OCI-LY1 (cell line): ENCODE results near the gene PURA.

Experiments
- H2AFZ ChIP-seq: fragments of 200-600 bp; sonication (generic), shearing (Covaris generic); 2 replicates; pipeline ENCODE4 v1.6.0; 2014; ENCODE audit warnings: antibody characterized with exemption, mild to moderate bottlenecking, low read length
- H3F3A ChIP-seq: fragments of 200-600 bp; sonication (generic), shearing (Covaris generic); 2 replicates; pipeline ENCODE4 v1.6.0; 2014; ENCODE audit warnings: mild to moderate bottlenecking, antibody characterized with exemption, low read length, moderate library complexity; ENCODE audit not compliant: insufficient read depth
- H3K27ac ChIP-seq: fragments of 200-600 bp; sonication (generic); 2 replicates; pipeline ENCODE4 v1.5.1; 2014; ENCODE audit warnings: low read length, mixed run types, mild to moderate bottlenecking, low read depth; ENCODE audit not compliant: poor library complexity, severe bottlenecking
- H3K27me3 ChIP-seq: fragments of 200-600 bp; sonication (generic); 2 replicates; pipeline ENCODE4 v1.6.0; 2014; ENCODE audit warnings: antibody characterized with exemption, mild to moderate bottlenecking, low read length, moderate library complexity; ENCODE audit not compliant: insufficient read depth
- H3K36me3 ChIP-seq: fragments of 200-600 bp; sonication (generic); 2 replicates; pipeline ENCODE4 v1.6.1; 2014; ENCODE audit warnings: mild to moderate bottlenecking, antibody characterized with exemption, low read length, moderate library complexity, mixed read lengths; ENCODE audit not compliant: insufficient read depth
- H3K4me1 ChIP-seq: fragments of 200-600 bp; sonication (generic); 2 replicates; pipeline ENCODE4 v1.5.1; 2014; ENCODE audit warnings: mild to moderate bottlenecking, low read length, moderate library complexity; ENCODE audit not compliant: insufficient read depth, severe bottlenecking
- H3K4me2 ChIP-seq: fragments of 200-600 bp; sonication (generic), shearing (Covaris generic); 2 replicates; pipeline ENCODE4 v1.6.1; 2014; ENCODE audit warnings: low read length
- H3K4me3 ChIP-seq: fragments of 200-600 bp; sonication (generic); 2 replicates; pipeline ENCODE4 v1.5.1; 2014; ENCODE audit warnings: low read length, low read depth, mild to moderate bottlenecking, mixed read lengths; ENCODE audit not compliant: poor library complexity, severe bottlenecking
- H3K79me2 ChIP-seq: fragments of 200-600 bp; shearing (Covaris generic); 2 replicates; pipeline ENCODE4 v1.6.1; 2016; ENCODE audit warnings: mixed run types, low read length, mixed read lengths; ENCODE audit not compliant: insufficient read depth
- H3K9ac ChIP-seq: fragments of 200-600 bp; sonication (generic), shearing (Covaris generic); 2 replicates; pipeline ENCODE4 v1.6.1; 2014; ENCODE audit warnings: mild to moderate bottlenecking, low read length, mixed read lengths
- H3K9me2 ChIP-seq: fragments of 200-600 bp; sonication (generic), shearing (Covaris generic); 2 replicates; pipeline ENCODE4 v1.6.1; 2014; ENCODE audit warnings: low read depth, mild to moderate bottlenecking, low read length, mixed read lengths
- H3K9me3 ChIP-seq: fragments of 200-600 bp; shearing (Covaris generic); 2 replicates; pipeline ENCODE4 v1.6.1; 2014; ENCODE audit warnings: low read length, mixed read lengths
- H4K20me1 ChIP-seq: fragments of 200-600 bp; sonication (generic), shearing (Covaris generic); 2 replicates; pipeline ENCODE4 v1.6.0; 2016; ENCODE audit warnings: mild to moderate bottlenecking, low read length; ENCODE audit not compliant: insufficient read depth
- EZH2 ChIP-seq: fragments of 200-600 bp; sonication (generic), shearing (Covaris generic); IDR thresholded peaks from 2 replicates; pipeline ENCODE4 v1.8.0; 2017; ENCODE audit warnings: borderline replicate concordance, mixed run types, mild to moderate bottlenecking, antibody characterized with exemption, low read length, moderate library complexity, mixed read lengths
- TF ChIP-seq, protein P1 (sequence below): fragments of 200-600 bp; sonication (generic), shearing (Covaris generic); IDR thresholded peaks from 2 replicates; pipeline ENCODE4 v1.5.1; 2017; ENCODE audit warnings: mild to moderate bottlenecking, antibody characterized with exemption, low read length, moderate library complexity, mixed read lengths

PURA gene

GRCh38 chr5:140107312-140108092, 6.4 kb upstream of the PURA start:
- no peaks in the 10 kb centered on the region for H3K9me2 ChIP-seq
- H3K36me3 ChIP-seq, result no peaks in the 10 kb centered on the region
- H2AFZ ChIP-seq, result peak overlapping the region; percentile 11; the same call in 1 of the 2 replicates
- H3K27me3 ChIP-seq, result no peaks in the 10 kb centered on the region
- peak overlapping the region; percentile 82 for H3K9ac ChIP-seq
- no peaks in the 10 kb centered on the region for H3K9me3 ChIP-seq
- no peak for TF ChIP-seq EZH2
- TF ChIP-seq, protein P1, sequence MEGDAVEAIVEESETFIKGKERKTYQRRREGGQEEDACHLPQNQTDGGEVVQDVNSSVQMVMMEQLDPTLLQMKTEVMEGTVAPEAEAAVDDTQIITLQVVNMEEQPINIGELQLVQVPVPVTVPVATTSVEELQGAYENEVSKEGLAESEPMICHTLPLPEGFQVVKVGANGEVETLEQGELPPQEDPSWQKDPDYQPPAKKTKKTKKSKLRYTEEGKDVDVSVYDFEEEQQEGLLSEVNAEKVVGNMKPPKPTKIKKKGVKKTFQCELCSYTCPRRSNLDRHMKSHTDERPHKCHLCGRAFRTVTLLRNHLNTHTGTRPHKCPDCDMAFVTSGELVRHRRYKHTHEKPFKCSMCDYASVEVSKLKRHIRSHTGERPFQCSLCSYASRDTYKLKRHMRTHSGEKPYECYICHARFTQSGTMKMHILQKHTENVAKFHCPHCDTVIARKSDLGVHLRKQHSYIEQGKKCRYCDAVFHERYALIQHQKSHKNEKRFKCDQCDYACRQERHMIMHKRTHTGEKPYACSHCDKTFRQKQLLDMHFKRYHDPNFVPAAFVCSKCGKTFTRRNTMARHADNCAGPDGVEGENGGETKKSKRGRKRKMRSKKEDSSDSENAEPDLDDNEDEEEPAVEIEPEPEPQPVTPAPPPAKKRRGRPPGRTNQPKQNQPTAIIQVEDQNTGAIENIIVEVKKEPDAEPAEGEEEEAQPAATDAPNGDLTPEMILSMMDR, result peak; percentile 15; the same call in 1 of the 2 replicates
- no peaks in the 10 kb centered on the region for H3K79me2 ChIP-seq
- H3K4me1 ChIP-seq, result peaks cover 24% of the 10 kb centered on the region
- no peaks in the 10 kb centered on the region for H4K20me1 ChIP-seq
- H3F3A ChIP-seq, result no peaks in the 10 kb centered on the region; the same call in 1 of the 2 replicates
- peak overlapping the region; percentile 79 for H3K4me3 ChIP-seq
- peak overlapping the region; percentile 82 for H3K4me2 ChIP-seq
- peak overlapping the region; percentile 37 for H3K27ac ChIP-seq

- no peaks in the 10 kb centered on the region for H3K36me3 ChIP-seq
- no peaks in the 10 kb centered on the region for H3K9me2 ChIP-seq
- H2AFZ ChIP-seq, result no peak overlapping the region
- H3K27ac ChIP-seq, result no peak overlapping the region
- peak overlapping the region; percentile 82 for H3K4me2 ChIP-seq
- peak overlapping the region; percentile 79 for H3K4me3 ChIP-seq
- peaks cover 32% of the 10 kb centered on the region for H3K4me1 ChIP-seq
- H3K79me2 ChIP-seq, result no peaks in the 10 kb centered on the region
- H3F3A ChIP-seq, result no peaks in the 10 kb centered on the region; the same call in 1 of the 2 replicates
- no peaks in the 10 kb centered on the region for H4K20me1 ChIP-seq
- TF ChIP-seq EZH2, result no peak
- TF ChIP-seq, protein P1, result no peak
- peak overlapping the region; percentile 82 for H3K9ac ChIP-seq
- H3K9me3 ChIP-seq, result no peaks in the 10 kb centered on the region
- H3K27me3 ChIP-seq, result no peaks in the 10 kb centered on the region
Measured at GRCh38 chr5:140108093-140109017, 5.6 kb upstream of the PURA start.

DNA sequence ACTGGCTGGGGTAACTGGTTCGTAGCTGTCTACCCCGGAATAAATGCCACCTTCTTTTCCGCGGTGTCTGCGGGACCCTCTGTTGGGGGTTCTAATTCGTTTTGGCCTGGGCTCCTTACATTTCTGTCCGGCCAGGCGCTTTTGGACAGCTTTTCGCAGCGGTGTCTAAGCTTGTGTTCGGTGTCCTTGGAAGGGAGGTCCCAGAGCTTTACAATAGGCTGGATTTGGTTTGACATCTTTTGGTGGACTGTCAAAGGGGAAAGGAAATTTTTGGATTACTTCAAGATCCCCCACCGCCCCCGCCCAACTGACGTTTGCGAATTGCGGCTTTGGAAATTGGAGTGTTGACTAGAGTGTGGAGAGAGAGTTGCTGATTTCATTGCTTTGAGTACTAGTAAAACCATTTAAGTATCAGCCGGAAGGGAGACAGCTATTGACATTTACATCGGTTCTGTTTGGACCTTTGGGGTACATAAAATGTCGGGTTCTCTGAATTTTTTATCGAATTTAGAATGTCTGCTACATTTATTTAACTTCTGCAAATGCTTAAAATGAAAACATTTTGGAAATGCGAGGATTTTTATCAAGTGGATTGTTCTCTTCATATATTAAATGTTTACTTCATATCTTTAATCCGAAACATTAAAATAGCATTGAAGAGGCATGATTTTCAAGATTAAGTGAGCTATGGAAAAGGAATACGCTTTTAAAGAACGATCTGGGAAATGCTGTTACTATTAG, 4.7 kb upstream of the PURA start:
- H2AFZ ChIP-seq, result no peak overlapping the region
- no peaks in the 10 kb centered on the region for H4K20me1 ChIP-seq
- no peaks in the 10 kb centered on the region for H3K9me2 ChIP-seq
- H3K4me2 ChIP-seq, result peak overlapping the region; percentile 82
- H3K4me1 ChIP-seq, result peaks cover 35% of the 10 kb centered on the region
- H3K36me3 ChIP-seq, result no peaks in the 10 kb centered on the region
- TF ChIP-seq, protein P1, result no peak
- TF ChIP-seq EZH2, result no peak
- H3F3A ChIP-seq, result no peaks in the 10 kb centered on the region; the same call in 1 of the 2 replicates
- peak overlapping the region; percentile 82 for H3K9ac ChIP-seq
- H3K9me3 ChIP-seq, result no peaks in the 10 kb centered on the region
- H3K27me3 ChIP-seq, result no peaks in the 10 kb centered on the region
- H3K79me2 ChIP-seq, result no peaks in the 10 kb centered on the region
- H3K27ac ChIP-seq, result no peak overlapping the region
- peak overlapping the region; percentile 79 for H3K4me3 ChIP-seq
